MCF 10A (cell line): ENCODE data around the gene KNDC1. TPM values are rescaled to one million over a fixed set of nuclear protein-coding genes. Genes with fewer than 3 reads are reported as not detected.

Experiments used
- BruUV-seq: library from RNA; stranded (reverse); fragments of 400-500 nt; replicated peaks from 2 replicates; lab custom pipeline; 2021; lab: Mats Ljungman, UMichigan
- CTCF ChIA-PET: fragments of 300-600 bp; sonication (Branson Sonifier 250); formaldehyde crosslinking; extraction: SDS; loops from one replicate; lab custom pipeline; 2021; ENCODE audit warnings: antibody characterized with exemption, inconsistent platforms; lab: Yijun Ruan, JAX
- POLR2A ChIA-PET: fragments of 300-600, 350-650 bp; sonication (Branson Sonifier 250); formaldehyde crosslinking; extraction: SDS; loops from one replicate; lab custom pipeline; 2020; ENCODE audit warnings: antibody characterized with exemption, inconsistent platforms; lab: Yijun Ruan, JAX
- DNase-seq: peaks from one replicate; pipeline ENCODE4 v3.0.0-alpha.2; 2018; ENCODE audit not compliant: unreplicated experiment
- H3K27ac Mint-ChIP-seq: one replicate; pipeline ENCODE4 v1.8.0; 2022; ENCODE audit warnings: mild to moderate bottlenecking, low read depth, mixed read lengths; ENCODE audit not compliant: unreplicated experiment
- H3K27me3 Mint-ChIP-seq: one replicate; pipeline ENCODE4 v1.8.0; 2022; ENCODE audit warnings: mixed read lengths; ENCODE audit not compliant: insufficient read depth, unreplicated experiment
- H3K36me3 Mint-ChIP-seq: one replicate; pipeline ENCODE4 v1.8.0; 2022; ENCODE audit warnings: mild to moderate bottlenecking, moderate library complexity, mixed read lengths; ENCODE audit not compliant: insufficient read depth, unreplicated experiment
- H3K4me1 Mint-ChIP-seq: one replicate; pipeline ENCODE4 v1.8.0; 2022; ENCODE audit warnings: mixed read lengths; ENCODE audit not compliant: insufficient read depth, unreplicated experiment
- H3K4me3 Mint-ChIP-seq: one replicate; pipeline ENCODE4 v1.8.0; 2022; ENCODE audit warnings: mild to moderate bottlenecking, moderate library complexity, mixed read lengths; ENCODE audit not compliant: unreplicated experiment
- H3K9me3 Mint-ChIP-seq: one replicate; pipeline ENCODE4 v1.8.0; 2022; ENCODE audit warnings: mixed read lengths; ENCODE audit not compliant: unreplicated experiment
- CTCF ChIP-seq: fragments of 200-600 bp; IDR thresholded peaks from one replicate; pipeline ENCODE4 v1.8.0; 2022; ENCODE audit warnings: antibody characterized with exemption, mild to moderate bottlenecking; ENCODE audit not compliant: unreplicated experiment
- intact Hi-C: fragments of 100-400 bp; cut with micrococcal nuclease; formaldehyde crosslinking; loops from 2 replicates; pipeline ENCODE4 v1.14.1; 2022
- total RNA-seq: library from RNA; stranded (reverse); gene quantifications from 2 replicates; pipeline ENCODE4 v1.2.3, GENCODE V29; 2022

Gene KNDC1
- total RNA-seq, 1 experiment from 2014 or later = 2.1 TPM

- Mint-ChIP-seq H3K4me1 (no peaks in the 10 kb centered on the region), H3K27me3 (no peaks in the 10 kb centered on the region), H3K36me3 (no peaks in the 10 kb centered on the region), H3K9me3 (peaks cover 13% of the 10 kb centered on the region), H3K4me3 (no peak overlapping the region), H3K27ac (no peak overlapping the region)
- no peak for TF ChIP-seq CTCF
- POLR2A ChIA-PET = no interaction called here
- DNase-seq = no peak
- CTCF ChIA-PET = interaction anchor here (0.6 to 1.8 kb wide), 2 partner anchors 20 to 52 kb away, joined by 4 to 8 read pairs; no protein-coding TSS in a partner anchor
- intact Hi-C loops = no loop called here
- no TSS peak for BruUV-seq
Observed at GRCh38 chr10:133162910-133163856, 3.2 kb downstream of the KNDC1 start.

- CTCF ChIA-PET = no interaction called here
Observed at GRCh38 chr10:133163889-133164815, 4.1 kb downstream of the KNDC1 start.

DNA sequence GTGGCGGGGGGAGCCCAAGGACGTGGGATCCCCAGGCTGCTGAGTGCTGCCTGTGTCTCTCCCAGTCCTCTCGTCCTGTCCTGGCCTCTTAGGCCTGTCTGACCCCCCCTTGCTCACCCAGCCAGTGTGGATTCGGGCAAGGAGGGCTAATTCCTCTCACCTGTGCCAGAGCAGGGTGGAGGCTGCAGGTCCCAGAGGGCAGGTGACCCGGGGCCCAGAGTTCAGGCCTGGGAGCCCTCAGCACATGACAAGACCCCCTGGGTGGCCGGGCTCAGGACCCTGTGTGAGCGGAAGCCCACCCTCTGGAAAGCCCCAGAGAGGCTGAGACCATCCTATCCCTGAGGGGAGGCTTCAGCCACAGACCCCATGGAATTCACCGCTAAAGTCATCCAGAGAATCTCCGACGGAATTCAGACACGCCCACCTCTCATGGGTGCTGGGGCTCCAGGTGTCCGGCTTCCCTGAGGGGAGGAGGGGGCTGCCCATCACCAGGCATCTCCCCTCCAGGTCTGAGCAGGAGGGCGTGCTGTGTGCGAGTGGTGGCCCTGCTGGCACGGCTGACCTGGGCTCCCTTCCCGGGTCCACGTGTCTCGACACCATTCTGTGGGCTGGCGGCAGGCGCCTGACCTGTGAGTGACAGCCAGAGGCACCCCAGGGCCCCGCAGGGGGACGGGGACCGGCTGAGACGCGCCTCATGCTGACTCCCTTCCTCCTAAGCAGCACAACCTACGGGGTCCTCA, 5.0 kb downstream of the KNDC1 start:
- intact Hi-C loops = no loop called here
- Mint-ChIP-seq H3K4me1 (no peaks in the 10 kb centered on the region), H3K27ac (no peak overlapping the region), H3K4me3 (no peak overlapping the region), H3K27me3 (no peaks in the 10 kb centered on the region), H3K36me3 (no peaks in the 10 kb centered on the region), H3K9me3 (peaks cover 13% of the 10 kb centered on the region)
- no peak for DNase-seq
- CTCF ChIA-PET = no interaction called here
- no peak for TF ChIP-seq CTCF
- POLR2A ChIA-PET = no interaction called here
- BruUV-seq = no TSS peak

More at GRCh38 chr10:133163889-133164815, 4.1 kb downstream of the KNDC1 start:
- Mint-ChIP-seq H3K36me3 (no peaks in the 10 kb centered on the region), H3K4me3 (no peak overlapping the region), H3K27me3 (no peaks in the 10 kb centered on the region), H3K27ac (no peak overlapping the region), H3K4me1 (no peaks in the 10 kb centered on the region), H3K9me3 (peaks cover 13% of the 10 kb centered on the region)
- no peak for DNase-seq
- POLR2A ChIA-PET = no interaction called here
- TF ChIP-seq CTCF = no peak
- intact Hi-C loops = no loop called here
- no TSS peak for BruUV-seq
